ENCODE data around the gene SNTB2. TPM values are rescaled to one million over a fixed set of nuclear protein-coding genes. Genes with fewer than 3 reads are reported as not detected.
A peak's percentile ranks its signal among the peaks of the same experiment; 100 is the strongest.

SNTB2 gene
- polyA plus RNA-seq, 10 donors: 14.8 to 21.2 (median 17.7) TPM

GRCh38 chr16:69176033-69176800 is 10.7 kb upstream of the SNTB2 start:
- DNase-seq: peak in 1 of 3 donors; percentile 54

- peak; percentile 84 to 94 (median 91) for DNase-seq
Measured at GRCh38 chr16:69179328-69180010, 7.5 kb upstream of the SNTB2 start.

DNA sequence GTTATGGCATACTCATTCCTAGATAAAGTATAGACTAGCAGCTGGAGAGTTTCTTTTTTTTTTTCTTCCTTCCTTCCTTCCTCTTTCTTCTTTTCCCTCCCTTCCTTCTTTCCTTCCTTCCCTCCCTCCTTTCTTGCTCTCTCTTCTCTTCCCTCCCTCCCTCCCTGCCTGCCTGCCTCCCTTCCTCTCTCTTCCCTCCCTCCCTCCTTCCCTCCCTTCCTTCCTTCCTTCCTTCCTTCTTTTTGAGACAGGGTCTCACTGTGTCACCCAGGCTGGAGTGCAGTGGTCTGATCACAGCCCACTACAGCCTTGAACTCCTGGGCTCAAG is 7.0 kb upstream of the SNTB2 start:
- DNase-seq: no peak

DNA sequence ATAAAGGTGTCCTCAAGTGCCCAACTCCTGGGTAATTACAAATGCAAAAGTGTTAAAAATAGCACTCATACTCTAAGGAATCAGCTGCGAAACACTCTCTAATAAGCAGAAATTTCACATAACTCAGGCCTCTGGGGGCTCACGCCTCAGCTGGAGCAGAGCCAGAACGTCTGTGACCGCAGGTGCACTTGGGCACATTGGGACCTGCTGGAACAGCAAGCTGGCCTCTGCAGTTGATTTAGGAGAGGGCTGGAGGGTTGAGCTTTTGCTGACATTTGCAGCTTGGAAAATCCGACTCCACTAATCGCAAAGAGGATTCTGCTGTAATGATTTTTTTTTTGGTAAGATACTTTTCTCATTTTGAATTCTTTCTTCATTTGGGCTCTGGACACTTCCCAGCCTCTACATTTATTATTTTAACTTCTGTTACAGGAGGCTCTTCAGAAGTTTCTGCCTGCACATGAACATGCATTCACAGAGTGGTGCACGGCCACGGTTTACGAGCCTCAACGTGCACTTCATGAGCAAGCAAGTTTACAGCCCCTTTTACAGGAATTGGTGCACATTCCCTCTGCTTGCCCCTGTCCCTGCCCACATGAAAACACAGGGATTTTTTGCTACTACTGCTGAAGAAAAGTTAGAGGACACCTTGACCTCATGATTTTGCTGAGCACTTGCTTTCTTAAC is 4.1 kb upstream of the SNTB2 start:
- DNase-seq: peak in 2 of 3 donors; percentile 46 to 71

GRCh38 chr16:69187446-69188235 is 677 bp downstream of the SNTB2 start:
- DNase-seq: peak in 2 of 3 donors; percentile 49 to 86

- no peak for DNase-seq
Measured at GRCh38 chr16:69188236-69188549, 1.2 kb downstream of the SNTB2 start.

DNA sequence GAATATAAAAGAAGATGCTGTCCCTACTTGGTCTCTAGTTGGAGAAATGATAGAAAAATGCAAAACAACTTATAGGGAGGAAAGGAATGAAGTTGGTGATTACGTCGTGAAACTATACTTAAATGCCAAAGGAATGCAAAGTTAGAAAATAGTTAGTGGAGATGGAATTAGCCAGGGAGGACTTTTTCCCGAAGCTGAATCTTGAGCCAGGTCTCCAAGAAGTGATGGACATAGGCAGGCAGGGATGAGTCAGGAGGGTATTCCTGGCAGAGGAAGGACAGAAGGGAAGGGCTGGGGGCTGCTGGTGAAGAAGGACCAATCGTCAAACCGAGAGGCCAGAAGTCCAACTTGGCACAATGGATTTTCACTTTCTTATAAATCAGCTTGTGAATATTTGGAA is 1.8 kb downstream of the SNTB2 start:
- peak in 1 of 3 donors; percentile 54 for DNase-seq

- no peak for DNase-seq
Measured at GRCh38 chr16:69190046-69190588, 3.2 kb downstream of the SNTB2 start.

DNA sequence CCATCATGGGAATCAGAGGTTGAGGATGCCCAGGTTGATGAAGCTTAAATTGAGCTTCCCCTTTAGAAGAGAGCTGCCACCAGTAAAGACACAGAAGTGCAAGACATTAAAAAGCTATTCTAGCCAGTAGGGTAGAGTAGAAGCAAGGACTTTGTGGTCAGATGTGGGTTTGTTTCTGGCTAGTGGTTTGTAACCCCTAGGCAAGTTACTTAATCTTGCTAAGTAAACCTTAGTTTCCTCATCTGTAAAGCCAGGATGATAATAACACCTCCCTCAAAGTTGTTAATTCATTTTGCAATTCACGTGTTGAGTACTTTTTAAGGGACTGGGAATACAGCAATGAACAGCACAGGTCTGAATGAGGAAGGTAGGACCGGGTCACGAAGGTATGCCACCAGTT is 3.6 kb downstream of the SNTB2 start:
- no peak for DNase-seq

DNA sequence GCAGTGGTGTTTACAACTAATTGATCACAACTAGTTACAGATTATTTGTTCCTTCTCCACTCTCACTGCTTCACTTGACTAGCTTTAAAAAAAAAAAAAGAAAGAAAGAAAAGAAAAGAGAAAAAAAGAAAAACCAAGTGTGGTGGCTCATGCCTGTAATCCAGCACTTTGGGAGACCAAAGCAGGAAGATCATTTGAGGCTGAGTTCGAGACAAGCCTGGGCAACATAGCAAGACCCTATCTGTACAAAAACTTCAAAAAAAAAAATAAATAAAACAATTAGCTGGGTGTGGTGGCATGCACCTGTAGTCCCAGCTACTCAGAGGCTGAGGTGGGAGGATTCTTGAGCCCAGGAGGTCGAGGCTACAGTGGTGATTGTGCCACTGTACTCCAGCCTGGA is 4.2 kb downstream of the SNTB2 start:
- DNase-seq: no peak

- DNase-seq: no peak
Measured at GRCh38 chr16:69193855-69194254, 6.9 kb downstream of the SNTB2 start.

- DNase-seq: no peak
Measured at GRCh38 chr16:69194488-69194887, 7.5 kb downstream of the SNTB2 start.

DNA sequence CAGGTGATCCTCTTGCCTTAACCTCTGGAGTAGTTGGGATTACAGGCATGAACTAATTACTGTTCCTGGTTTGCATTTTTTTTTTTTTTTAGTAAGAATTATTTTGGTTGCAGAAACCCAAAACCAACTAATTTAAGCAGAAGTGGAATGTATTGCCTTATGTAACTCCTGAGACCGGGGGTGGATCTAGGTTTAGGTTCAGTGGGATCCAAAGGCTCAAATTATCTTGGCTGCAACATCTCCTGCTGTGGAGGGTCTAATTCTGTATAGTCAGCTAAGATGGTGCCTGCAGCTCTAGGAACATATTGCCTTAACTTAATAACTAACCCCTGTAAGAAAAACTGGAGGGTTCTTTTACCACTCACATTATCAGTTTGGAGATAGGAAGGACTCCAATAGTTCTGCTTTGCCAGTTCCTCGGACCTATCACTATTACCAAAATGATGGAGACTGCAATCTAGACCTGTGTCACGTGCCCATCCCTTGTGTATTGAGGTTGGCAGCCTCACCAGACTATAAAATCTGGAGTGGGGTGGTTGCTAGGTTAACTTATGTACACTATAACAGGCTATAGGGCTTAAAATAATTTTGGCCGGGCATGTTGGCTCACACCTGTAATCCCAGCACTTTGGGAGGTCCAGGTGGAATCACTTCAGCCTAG is 8.5 kb downstream of the SNTB2 start:
- no peak for DNase-seq

DNA sequence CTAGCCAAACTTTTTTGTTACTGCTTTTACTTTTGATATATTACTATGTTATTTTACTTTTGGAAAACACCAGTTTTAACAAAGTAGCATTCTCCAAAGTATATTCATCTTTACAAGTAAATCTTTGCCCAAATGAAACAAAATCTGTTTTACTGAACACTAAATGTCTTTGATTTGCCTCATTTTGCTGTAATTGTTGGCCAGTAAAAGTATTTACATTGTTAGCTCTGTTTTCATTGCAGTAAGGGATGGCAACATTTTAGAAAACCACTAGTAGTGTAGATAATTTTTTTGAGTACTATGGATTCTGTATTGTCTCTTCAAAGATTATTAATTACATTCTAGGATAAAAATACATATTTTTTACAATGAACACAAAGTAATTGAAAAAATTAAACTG is 10.6 kb downstream of the SNTB2 start:
- DNase-seq: no peak

DNA sequence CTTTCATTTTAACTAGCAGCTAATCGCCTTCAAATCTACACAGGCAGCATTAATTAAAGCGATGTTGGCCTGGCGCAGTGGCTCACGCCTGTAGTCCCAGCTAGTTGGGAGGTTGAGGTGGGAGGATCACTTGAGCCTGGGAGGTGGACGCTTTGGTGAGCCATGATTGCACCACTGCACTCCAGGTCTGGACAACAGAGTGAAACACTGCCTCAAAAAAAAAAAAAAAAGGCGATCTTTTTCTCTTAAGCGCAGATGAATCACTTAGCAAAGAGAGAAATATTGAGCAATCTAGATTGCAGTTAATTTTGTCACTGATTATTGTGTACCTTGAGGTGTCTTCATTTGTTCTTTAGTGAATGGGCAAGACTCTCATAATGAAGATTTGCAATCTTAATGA is 12.4 kb downstream of the SNTB2 start:
- DNase-seq: no peak

DNA sequence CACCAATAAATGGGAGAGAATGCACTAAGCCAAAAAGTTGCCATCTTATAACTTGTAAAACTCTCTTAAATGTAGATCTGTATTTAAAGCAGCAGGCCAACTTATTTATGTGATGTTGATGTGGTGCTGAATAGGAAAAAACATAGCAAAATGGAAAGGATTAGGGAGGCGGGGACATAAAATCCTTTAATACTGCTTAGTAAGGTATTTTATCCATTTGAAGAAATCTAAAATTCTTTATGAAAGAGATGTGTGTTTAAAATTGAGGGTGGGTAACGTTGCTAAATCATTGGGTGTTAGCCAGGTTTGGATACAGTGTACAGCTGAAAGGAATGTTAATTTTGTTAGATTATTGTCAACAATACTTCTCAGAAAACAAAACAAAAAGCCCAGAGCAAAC is 14.3 kb downstream of the SNTB2 start:
- no peak for DNase-seq

- no peak for DNase-seq
Measured at GRCh38 chr16:69201787-69202186, 14.8 kb downstream of the SNTB2 start.

- no peak for DNase-seq
Measured at GRCh38 chr16:69204172-69204571, 17.2 kb downstream of the SNTB2 start.

DNA sequence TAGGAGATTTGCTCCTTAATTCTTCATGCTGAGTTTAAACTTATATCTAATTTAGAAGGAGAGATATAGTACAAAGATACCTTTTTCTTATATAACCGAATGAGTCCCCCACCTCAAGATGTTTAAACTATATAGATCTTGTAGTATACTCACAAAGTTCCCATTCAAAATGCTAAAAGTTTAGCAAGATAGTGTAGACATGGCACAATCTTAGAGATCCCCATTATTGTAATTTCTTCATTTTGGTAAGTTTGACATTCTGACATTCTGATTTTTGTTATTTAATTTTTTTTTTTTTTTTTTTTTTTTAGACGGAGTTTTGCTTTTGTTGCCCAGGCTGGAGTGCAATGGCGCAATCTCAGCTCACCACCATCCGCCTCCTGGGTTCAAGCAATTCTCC is 22.8 kb downstream of the SNTB2 start:
- DNase-seq: no peak

GRCh38 chr16:69217433-69217832 is 30.5 kb downstream of the SNTB2 start:
- no peak for DNase-seq

- DNase-seq: no peak
Measured at GRCh38 chr16:69219279-69219678, 32.3 kb downstream of the SNTB2 start.

GRCh38 chr16:69223882-69224281 is 36.9 kb downstream of the SNTB2 start:
- no peak for DNase-seq
